ENCODE measurements around the gene VEPH1.

GRCh38 chr3:157387708-157388435 is 115.3 kb downstream of the VEPH1 start:
- TF ChIP-seq, protein P1, sequence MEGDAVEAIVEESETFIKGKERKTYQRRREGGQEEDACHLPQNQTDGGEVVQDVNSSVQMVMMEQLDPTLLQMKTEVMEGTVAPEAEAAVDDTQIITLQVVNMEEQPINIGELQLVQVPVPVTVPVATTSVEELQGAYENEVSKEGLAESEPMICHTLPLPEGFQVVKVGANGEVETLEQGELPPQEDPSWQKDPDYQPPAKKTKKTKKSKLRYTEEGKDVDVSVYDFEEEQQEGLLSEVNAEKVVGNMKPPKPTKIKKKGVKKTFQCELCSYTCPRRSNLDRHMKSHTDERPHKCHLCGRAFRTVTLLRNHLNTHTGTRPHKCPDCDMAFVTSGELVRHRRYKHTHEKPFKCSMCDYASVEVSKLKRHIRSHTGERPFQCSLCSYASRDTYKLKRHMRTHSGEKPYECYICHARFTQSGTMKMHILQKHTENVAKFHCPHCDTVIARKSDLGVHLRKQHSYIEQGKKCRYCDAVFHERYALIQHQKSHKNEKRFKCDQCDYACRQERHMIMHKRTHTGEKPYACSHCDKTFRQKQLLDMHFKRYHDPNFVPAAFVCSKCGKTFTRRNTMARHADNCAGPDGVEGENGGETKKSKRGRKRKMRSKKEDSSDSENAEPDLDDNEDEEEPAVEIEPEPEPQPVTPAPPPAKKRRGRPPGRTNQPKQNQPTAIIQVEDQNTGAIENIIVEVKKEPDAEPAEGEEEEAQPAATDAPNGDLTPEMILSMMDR (IDR thresholded peaks at IDR 0.05; ENCODE audit: borderline replicate concordance, extremely low read depth, low read length, poor library complexity, severe bottlenecking): no peak
- TF ChIP-seq EZH2 (IDR thresholded peaks at IDR 0.05; ENCODE audit: borderline replicate concordance, low read depth, low read length, severe bottlenecking): no peak

Measured in DND-41 (cell line).